IMR-90 (cell line): ENCODE measurements around the gene FAM118A. TPM values are rescaled to one million over a fixed set of nuclear protein-coding genes. Genes with fewer than 3 reads are reported as not detected.

Experiments used
- ATAC-seq: fragments of 200-7000 bp; cut with Tn5 transposase; 2 replicates; pipeline ENCODE4 v1.9.1; 2020; ENCODE audit warnings: low read depth, mild to moderate bottlenecking, moderate library complexity
- BruUV-seq: library from RNA; stranded (reverse); fragments of 400-500 nt; replicated peaks from 2 replicates; lab custom pipeline; 2021; lab: Mats Ljungman, UMichigan
- CTCF ChIA-PET: fragments of 300-600 bp; formaldehyde crosslinking; extraction: SDS; loops from one replicate; lab custom pipeline; 2021; ENCODE audit warnings: antibody characterized with exemption; lab: Yijun Ruan, JAX
- POLR2A ChIA-PET: fragments of 300-600 bp; sonication (Branson Sonifier 250); formaldehyde crosslinking; loops from one replicate; lab custom pipeline; 2022; ENCODE audit warnings: antibody characterized with exemption; ENCODE audit not compliant: unreplicated experiment; lab: Charles Lee
- DNase-seq: peaks from one replicate; pipeline ENCODE4 v3.0.0; 2013
- H2AFZ ChIP-seq: replicated peaks from 2 replicates; pipeline ENCODE3; 2013; ENCODE audit warnings: low read length, mild to moderate bottlenecking; ENCODE audit not compliant: poor library complexity
- H2AK5ac ChIP-seq: 2 replicates; pipeline ENCODE4 v1.6.1; 2013; ENCODE audit warnings: low read depth, low read length, inconsistent platforms
- H2AK9ac ChIP-seq: replicated peaks from 2 replicates; pipeline ENCODE3; 2013; ENCODE audit warnings: mild to moderate bottlenecking, low read depth, low read length, moderate library complexity; ENCODE audit not compliant: poor library complexity
- H2BK120ac ChIP-seq: 2 replicates; pipeline ENCODE4 v1.6.1; 2013; ENCODE audit warnings: low read depth, low read length, inconsistent platforms
- H2BK15ac ChIP-seq: 3 replicates; pipeline ENCODE4 v1.6.1; 2013; ENCODE audit warnings: low read depth, low read length, inconsistent platforms
- H2BK20ac ChIP-seq: 2 replicates; pipeline ENCODE4 v1.6.1; 2013; ENCODE audit warnings: low read depth, mild to moderate bottlenecking, inconsistent platforms, low read length, moderate library complexity
- H2BK5ac ChIP-seq: 2 replicates; pipeline ENCODE4 v1.6.1; 2013; ENCODE audit warnings: mild to moderate bottlenecking, low read depth, low read length, inconsistent platforms; ENCODE audit not compliant: poor library complexity, severe bottlenecking
- H3K14ac ChIP-seq: replicated peaks from 2 replicates; pipeline ENCODE4 v1.6.1; 2013; ENCODE audit warnings: low read depth, low read length, inconsistent platforms
- H3K18ac ChIP-seq: 2 replicates; pipeline ENCODE4 v1.6.1; 2013; ENCODE audit warnings: low read depth, low read length, control low read depth
- H3K23ac ChIP-seq: 2 replicates; pipeline ENCODE4 v1.6.1; 2013; ENCODE audit warnings: low read depth, low read length, inconsistent platforms
- H3K27ac ChIP-seq: 2 replicates; pipeline ENCODE4 v1.5.1; 2013; ENCODE audit warnings: mild to moderate bottlenecking, control low read depth, low read length; ENCODE audit not compliant: insufficient read depth
- H3K27me3 ChIP-seq: 2 replicates; pipeline ENCODE4 v1.6.1; 2013; ENCODE audit warnings: low read length; ENCODE audit not compliant: control insufficient read depth, insufficient read depth
- H3K36me3 ChIP-seq: 2 replicates; pipeline ENCODE4 v1.6.1; 2013; ENCODE audit warnings: low read length, mixed read lengths; ENCODE audit not compliant: control insufficient read depth, insufficient read depth
- H3K4ac ChIP-seq: 2 replicates; pipeline ENCODE4 v1.6.1; 2013; ENCODE audit warnings: low read depth, low read length, inconsistent platforms
- H3K4me1 ChIP-seq: 2 replicates; pipeline ENCODE4 v1.6.1; 2013; ENCODE audit warnings: low read length, mixed read lengths; ENCODE audit not compliant: control insufficient read depth, insufficient read depth
- H3K4me2 ChIP-seq: 2 replicates; pipeline ENCODE4 v1.6.1; 2013; ENCODE audit warnings: low read depth, mild to moderate bottlenecking, control low read depth, low read length, moderate library complexity
- H3K4me3 ChIP-seq: 2 replicates; pipeline ENCODE4 v1.5.1; 2013; ENCODE audit warnings: low read depth, mild to moderate bottlenecking, control low read depth, low read length, moderate library complexity; ENCODE audit not compliant: insufficient read depth
- H3K56ac ChIP-seq: 2 replicates; pipeline ENCODE4 v1.6.1; 2013; ENCODE audit warnings: low read length, inconsistent platforms; ENCODE audit not compliant: insufficient read depth; ENCODE audit errors: extremely low read depth
- H3K79me1 ChIP-seq, 2 experiments: 2 replicates each; pipeline ENCODE4 v1.6.1; 2013; ENCODE audit warnings: low read length in 2 of 2, inconsistent platforms in 1 of 2, low read depth in 1 of 2
- H3K9ac ChIP-seq: 2 replicates; pipeline ENCODE4 v1.6.1; 2013; ENCODE audit warnings: low read depth, low read length, control low read depth
- H3K9me1 ChIP-seq: 2 replicates; pipeline ENCODE4 v1.6.1; 2013; ENCODE audit warnings: low read length, inconsistent platforms; ENCODE audit not compliant: insufficient read depth
- H3K9me3 ChIP-seq: 2 replicates; pipeline ENCODE4 v1.6.1; 2013; ENCODE audit warnings: low read length; ENCODE audit not compliant: control insufficient read depth, insufficient read depth
- H4K20me1 ChIP-seq: 2 replicates; pipeline ENCODE4 v1.6.1; 2013; ENCODE audit warnings: low read length, inconsistent platforms; ENCODE audit not compliant: insufficient read depth
- H4K5ac ChIP-seq: 2 replicates; pipeline ENCODE4 v1.6.1; 2013; ENCODE audit warnings: mild to moderate bottlenecking, low read depth, low read length, control low read depth
- H4K8ac ChIP-seq, 2 experiments: 2 replicates each; pipeline ENCODE4 v1.6.1; 2013; ENCODE audit warnings: low read depth in 2 of 2, low read length in 2 of 2, control low read depth in 1 of 2, inconsistent platforms in 1 of 2
- H4K91ac ChIP-seq: 2 replicates; pipeline ENCODE4 v1.6.1; 2013; ENCODE audit warnings: low read depth, low read length, inconsistent platforms; ENCODE audit not compliant: insufficient read depth
- BHLHE40 ChIP-seq: fragments of 150-350 bp; IDR thresholded peaks from 2 replicates; pipeline ENCODE4 v1.6.1; 2016; ENCODE audit warnings: mild to moderate bottlenecking, low read depth, low read length
- CEBPB ChIP-seq: IDR thresholded peaks from 2 replicates; pipeline ENCODE4 v1.6.1; 2012; ENCODE audit warnings: low read depth, low read length, improper control_type of control experiment
- CHD1 ChIP-seq: IDR thresholded peaks from 2 replicates; pipeline ENCODE4 v1.6.1; 2012; ENCODE audit warnings: low read depth, low read length, improper control_type of control experiment
- ELK1 ChIP-seq: fragments of 150-350 bp; IDR thresholded peaks from 2 replicates; pipeline ENCODE4 v1.6.1; 2016; ENCODE audit warnings: low read depth, mild to moderate bottlenecking, low read length, moderate library complexity, borderline replicate concordance
- FOS ChIP-seq: fragments of 150-350 bp; IDR thresholded peaks from 2 replicates; pipeline ENCODE4 v1.6.1; 2016; ENCODE audit warnings: low read depth, low read length
- MAFK ChIP-seq: IDR thresholded peaks from 2 replicates; pipeline ENCODE4 v1.6.1; 2012; ENCODE audit warnings: low read depth, low read length, improper control_type of control experiment
- MAZ ChIP-seq: IDR thresholded peaks from 2 replicates; pipeline ENCODE4 v1.6.1; 2012; ENCODE audit warnings: low read depth, mild to moderate bottlenecking, low read length, improper control_type of control experiment, moderate library complexity, borderline replicate concordance
- MXI1 ChIP-seq: IDR thresholded peaks from 2 replicates; pipeline ENCODE4 v1.6.1; 2012; ENCODE audit warnings: low read depth, mild to moderate bottlenecking, low read length, moderate library complexity, borderline replicate concordance
- NFE2L2 ChIP-seq: fragments of 150-350 bp; IDR thresholded peaks from 2 replicates; pipeline ENCODE4 v1.6.1; 2016; ENCODE audit warnings: low read depth, mild to moderate bottlenecking, low read length
- POLR2A ChIP-seq: IDR thresholded peaks from 2 replicates; pipeline ENCODE4 v1.6.1; 2012; ENCODE audit warnings: mild to moderate bottlenecking, low read depth, low read length
- RAD21 ChIP-seq: IDR thresholded peaks from 2 replicates; pipeline ENCODE4 v1.6.1; 2012; ENCODE audit warnings: low read length, improper control_type of control experiment
- RCOR1 ChIP-seq: IDR thresholded peaks from 2 replicates; pipeline ENCODE4 v1.6.1; 2012; ENCODE audit warnings: mild to moderate bottlenecking, low read length, improper control_type of control experiment; ENCODE audit not compliant: insufficient replicate concordance
- RFX5 ChIP-seq: IDR thresholded peaks from 2 replicates; pipeline ENCODE4 v1.8.0; 2012; ENCODE audit warnings: low read depth, mild to moderate bottlenecking, low read length, moderate library complexity
- SMC3 ChIP-seq: fragments of 150-350 bp; IDR thresholded peaks from 2 replicates; pipeline ENCODE4 v1.6.1; 2016; ENCODE audit warnings: low read depth, mild to moderate bottlenecking, antibody characterized with exemption, low read length, moderate library complexity
- USF2 ChIP-seq: fragments of 150-350 bp; IDR thresholded peaks from 2 replicates; pipeline ENCODE4 v1.6.1; 2017; ENCODE audit warnings: mild to moderate bottlenecking, antibody characterized with exemption, low read length, low read depth
- WGBS, 2 experiments: methylation state at CpG; one replicate each; pipeline versions ENCODE4 v1.1.5 to v1.1.7; 2013; ENCODE audit warnings: missing lambda C conversion rate in 2 of 2; ENCODE audit not compliant: insufficient read length in 1 of 2; ENCODE audit errors: extremely low coverage in 2 of 2; 5-methylcytosine and 5-hydroxymethylcytosine counted together
- dilution Hi-C: fragments of 300-500 bp; cut with HindIII; formaldehyde crosslinking; loops from one replicate; pipeline ENCODE4 v1.14.3; 2018; ENCODE audit warnings: low sequenced_read_pairs; ENCODE audit not compliant: unreplicated experiment
- in situ Hi-C: fragments of 300-500 bp; cut with MboI; formaldehyde crosslinking; loops from 3 replicates; pipeline ENCODE4 v1.14.3; 2019; ENCODE audit warnings: low sequenced_read_pairs, inconsistent platforms, mixed read lengths
- intact Hi-C: fragments of 100-400 bp; cut with micrococcal nuclease; formaldehyde crosslinking; loops from 2 replicates; pipeline ENCODE4 v1.10.0; 2022
- polyA plus RNA-seq, 3 experiments: library from polyadenylated mRNA; depleted of rRNA; stranded (reverse); fragments of >200 nt; gene quantifications; 2 replicates each; pipeline ENCODE4 v1.2.3, GENCODE V29; 2012; ENCODE audit warnings: low replicate concordance in 1 of 3
- total RNA-seq: library from RNA; depleted of rRNA; stranded (reverse); fragments of >200 nt; gene quantifications from 2 replicates; pipeline ENCODE4 v1.2.3, GENCODE V29; 2012
- TF ChIP-seq, protein P1 (sequence below): conservative IDR thresholded peaks from 2 replicates; pipeline ENCODE4 v1.5.1; 2012; ENCODE audit warnings: mild to moderate bottlenecking, low read depth, low read length, improper control_type of control experiment

FAM118A gene
- total and polyA plus RNA-seq, 2 of the 4 experiments (the other 2 are of a cell fraction), result 20.6 to 95.6 TPM

- H3K36me3 ChIP-seq, result no peaks in the 10 kb centered on the region
- H3K79me1 ChIP-seq, result no peaks in the 10 kb centered on the region
- no peak overlapping the region for H3K27ac ChIP-seq
- no peak overlapping the region for H3K4me3 ChIP-seq
- H3K9me1 ChIP-seq, result no peaks in the 10 kb centered on the region
- no peak overlapping the region for H3K4me2 ChIP-seq
- H2AK5ac ChIP-seq, result peak overlapping the region; percentile 54; the same call in 1 of the 2 replicates
- H2BK120ac ChIP-seq, result peak overlapping the region; percentile 45; the same call in 1 of the 2 replicates
- CTCF ChIA-PET, result no interaction called here
- POLR2A ChIA-PET, result no interaction called here
- no peaks in the 10 kb centered on the region for H3K9me3 ChIP-seq
- no peak overlapping the region for H3K9ac ChIP-seq
- H2AK9ac ChIP-seq, result peak overlapping the region; percentile 42
- intact Hi-C loops, result no loop called here
- no peak overlapping the region for H2AFZ ChIP-seq
- no peak overlapping the region for H3K23ac ChIP-seq
- no peak overlapping the region for H4K5ac ChIP-seq
- no peaks in the 10 kb centered on the region for H4K20me1 ChIP-seq
- no peak overlapping the region for H2BK5ac ChIP-seq
- H3K18ac ChIP-seq, result no peak overlapping the region
- in situ Hi-C loops, result no loop called here
- WGBS, 2 experiments, result no CpG with 5 or more reads among the region's 8 CpGs
- no peak overlapping the region for H2BK20ac ChIP-seq
- ATAC-seq (no peak), DNase-seq (no peak)
- no peak overlapping the region for H3K14ac ChIP-seq
- H3K4ac ChIP-seq, result no peak overlapping the region; the same call in 1 of the 2 replicates
- no peak overlapping the region; a peak in 1 of 4 replicates for H4K8ac ChIP-seq
- H3K4me1 ChIP-seq, result 0 out of 2 replicates have a peak, but pooled peaks cover 2% of the 10 kb centered on the region
- H2BK15ac ChIP-seq, result peak overlapping the region; percentile 67; the same call in 1 of the 3 replicates
- no peaks in the 10 kb centered on the region for H3K27me3 ChIP-seq
- BruUV-seq, result no TSS peak
- no peak overlapping the region for H4K91ac ChIP-seq
- dilution Hi-C loops, result no loop called here
- H3K56ac ChIP-seq, result no peak overlapping the region
- TF ChIP-seq BHLHE40 (no peak), MAZ (no peak), RFX5 (no peak), MXI1 (no peak), POLR2A (no peak), NFE2L2 (no peak), MAFK (no peak), CEBPB (no peak), RAD21 (no peak), FOS (no peak), ELK1 (no peak), CHD1 (no peak), RCOR1 (no peak), SMC3 (no peak), USF2 (no peak)
- TF ChIP-seq, protein P1, sequence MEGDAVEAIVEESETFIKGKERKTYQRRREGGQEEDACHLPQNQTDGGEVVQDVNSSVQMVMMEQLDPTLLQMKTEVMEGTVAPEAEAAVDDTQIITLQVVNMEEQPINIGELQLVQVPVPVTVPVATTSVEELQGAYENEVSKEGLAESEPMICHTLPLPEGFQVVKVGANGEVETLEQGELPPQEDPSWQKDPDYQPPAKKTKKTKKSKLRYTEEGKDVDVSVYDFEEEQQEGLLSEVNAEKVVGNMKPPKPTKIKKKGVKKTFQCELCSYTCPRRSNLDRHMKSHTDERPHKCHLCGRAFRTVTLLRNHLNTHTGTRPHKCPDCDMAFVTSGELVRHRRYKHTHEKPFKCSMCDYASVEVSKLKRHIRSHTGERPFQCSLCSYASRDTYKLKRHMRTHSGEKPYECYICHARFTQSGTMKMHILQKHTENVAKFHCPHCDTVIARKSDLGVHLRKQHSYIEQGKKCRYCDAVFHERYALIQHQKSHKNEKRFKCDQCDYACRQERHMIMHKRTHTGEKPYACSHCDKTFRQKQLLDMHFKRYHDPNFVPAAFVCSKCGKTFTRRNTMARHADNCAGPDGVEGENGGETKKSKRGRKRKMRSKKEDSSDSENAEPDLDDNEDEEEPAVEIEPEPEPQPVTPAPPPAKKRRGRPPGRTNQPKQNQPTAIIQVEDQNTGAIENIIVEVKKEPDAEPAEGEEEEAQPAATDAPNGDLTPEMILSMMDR, result no peak
Observed at GRCh38 chr22:45302751-45303150, 7.0 kb upstream of the FAM118A start.
